Measurements from ENCODE around the gene NOS3.

DNA sequence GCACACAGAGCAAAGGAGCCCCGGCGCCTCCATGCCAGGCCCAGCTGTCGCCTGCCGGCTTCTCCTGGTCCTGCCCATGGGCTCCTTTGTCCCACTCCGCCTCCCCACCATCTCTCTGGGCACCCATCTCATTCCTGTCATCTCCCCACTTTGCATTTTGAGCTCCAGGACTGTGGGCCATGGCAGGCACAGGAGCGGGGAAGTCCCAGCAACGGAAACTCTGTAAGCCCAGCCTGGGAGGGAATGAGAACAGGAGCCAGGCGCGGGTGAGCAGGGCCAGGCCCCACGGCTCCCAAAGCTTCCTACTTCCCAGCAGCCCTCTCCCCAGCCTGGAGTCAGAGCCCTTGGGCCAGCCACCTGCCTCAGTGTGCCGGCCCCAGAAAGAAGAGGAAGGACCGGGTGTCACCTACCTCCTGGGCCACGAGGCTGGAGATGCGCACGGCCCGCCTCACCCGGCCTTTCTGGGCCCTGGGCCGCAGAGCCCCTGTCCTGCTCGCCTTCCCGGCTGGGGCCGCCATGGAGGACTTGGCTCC is 35.8 kb upstream of the NOS3 start:
- TF ChIP-seq EZH2phosphoT487 (IDR thresholded peaks at IDR 0.05; ENCODE audit: insufficient read depth, low read depth) = no peak
- no peak for TF ChIP-seq EZH2 (IDR thresholded peaks at IDR 0.05; ENCODE audit: insufficient read depth, poor library complexity, severe bottlenecking)

All from GM23248 (cell line).